WTC11 (cell line): Measurements from ENCODE around the gene SMARCA2. TPM values are rescaled to one million over a fixed set of nuclear protein-coding genes. Genes with fewer than 3 reads are reported as not detected.
A peak's percentile ranks its signal among the peaks of the same experiment; 100 is the strongest.

Experiments used
- ATAC-seq: fragments of 200-7000 bp; cut with Tn5 transposase; 2 replicates; pipeline ENCODE4 v1.10.0; 2021; ENCODE audit warnings: mild to moderate bottlenecking, moderate library complexity
- CTCF ChIA-PET: fragments of 300-600 bp; sonication (Branson Sonifier 250); formaldehyde crosslinking; loops from one replicate; lab custom pipeline; 2021; ENCODE audit warnings: antibody characterized with exemption; lab: Charles Lee
- POLR2A ChIA-PET: fragments of 350-600 bp; sonication (Branson Sonifier 250); formaldehyde crosslinking; loops from one replicate; lab custom pipeline; 2021; ENCODE audit warnings: antibody characterized with exemption; lab: Charles Lee
- DNase-seq: peaks from one replicate; pipeline ENCODE4 v3.0.0; 2021; ENCODE audit warnings: low spot score
- H3K27ac Mint-ChIP-seq: 2 replicates; pipeline ENCODE4 v1.8.0; 2021; ENCODE audit warnings: mixed read lengths
- H3K27me3 Mint-ChIP-seq: 2 replicates; pipeline ENCODE4 v1.8.0; 2021; ENCODE audit warnings: low read depth, mild to moderate bottlenecking, moderate library complexity, mixed read lengths
- H3K36me3 Mint-ChIP-seq: 2 replicates; pipeline ENCODE4 v1.8.0; 2021; ENCODE audit warnings: mixed read lengths
- H3K4me1 Mint-ChIP-seq: 2 replicates; pipeline ENCODE4 v1.8.0; 2022; ENCODE audit warnings: mixed read lengths
- H3K4me3 Mint-ChIP-seq: 2 replicates; pipeline ENCODE4 v1.8.0; 2021; ENCODE audit warnings: mild to moderate bottlenecking, moderate library complexity, mixed read lengths
- H3K9me3 Mint-ChIP-seq: 2 replicates; pipeline ENCODE4 v1.8.0; 2021; ENCODE audit warnings: mixed read lengths
- CREM ChIP-seq: sonication (generic); formaldehyde crosslinking; IDR thresholded peaks from 2 replicates; pipeline ENCODE4 v1.8.1; 2022; ENCODE audit warnings: mild to moderate bottlenecking, missing genetic modification reagents, moderate library complexity
- ESRRA ChIP-seq: sonication (generic); formaldehyde crosslinking; IDR thresholded peaks from 2 replicates; pipeline ENCODE4 v1.8.1; 2022; ENCODE audit warnings: mild to moderate bottlenecking, missing genetic modification reagents, borderline replicate concordance
- FOXP1 ChIP-seq: sonication (generic); formaldehyde crosslinking; IDR thresholded peaks from 2 replicates; pipeline ENCODE4 v1.8.0; 2022; ENCODE audit warnings: missing genetic modification reagents, mild to moderate bottlenecking, moderate library complexity, borderline replicate concordance
- HMGA2 ChIP-seq: fragments of 250-450 bp; sonication (Bioruptor Pico); IDR thresholded peaks from 2 replicates; pipeline ENCODE4 v1.4.0; 2021; ENCODE audit warnings: mild to moderate bottlenecking, moderate library complexity
- IRF2 ChIP-seq: sonication (generic); formaldehyde crosslinking; IDR thresholded peaks from 2 replicates; pipeline ENCODE4 v1.8.0; 2022; ENCODE audit warnings: low read depth, missing genetic modification reagents, borderline replicate concordance
- JUN ChIP-seq: sonication (generic); formaldehyde crosslinking; IDR thresholded peaks from 2 replicates; pipeline ENCODE4 v1.8.0; 2023; ENCODE audit warnings: mild to moderate bottlenecking, missing genetic modification reagents
- KAT7 ChIP-seq: sonication (generic); formaldehyde crosslinking; IDR thresholded peaks from 2 replicates; pipeline ENCODE4 v1.8.1; 2023; ENCODE audit warnings: missing genetic modification reagents, mild to moderate bottlenecking, borderline replicate concordance
- MXD4 ChIP-seq: fragments of 250-450 bp; sonication (Bioruptor Pico); IDR thresholded peaks from 2 replicates; pipeline ENCODE4 v1.8.0; 2021; ENCODE audit warnings: mild to moderate bottlenecking, moderate library complexity, borderline replicate concordance
- OVOL2 ChIP-seq: fragments of 250-450 bp; sonication (Bioruptor Pico); IDR thresholded peaks from 2 replicates; pipeline ENCODE4 v1.9.0; 2021; ENCODE audit warnings: mild to moderate bottlenecking, borderline replicate concordance
- SMAD3 ChIP-seq: sonication (generic); formaldehyde crosslinking; IDR thresholded peaks from 2 replicates; pipeline ENCODE4 v1.8.0; 2022; ENCODE audit warnings: missing genetic modification reagents, mild to moderate bottlenecking, borderline replicate concordance
- TCF7 ChIP-seq: sonication (generic); formaldehyde crosslinking; IDR thresholded peaks from 2 replicates; pipeline ENCODE4 v1.8.0; 2022; ENCODE audit warnings: mild to moderate bottlenecking, low read depth, missing genetic modification reagents, moderate library complexity
- TEAD4 ChIP-seq: sonication (generic); formaldehyde crosslinking; IDR thresholded peaks from 2 replicates; pipeline ENCODE4 v1.8.0; 2022; ENCODE audit warnings: mild to moderate bottlenecking, missing genetic modification reagents
- ZNF121 ChIP-seq: sonication (generic); formaldehyde crosslinking; IDR thresholded peaks from 2 replicates; pipeline ENCODE4 v1.8.0; 2023; ENCODE audit warnings: missing genetic modification reagents
- ZNF138 ChIP-seq: sonication (generic); formaldehyde crosslinking; conservative IDR thresholded peaks from 2 replicates; pipeline ENCODE4 v1.8.1; 2022; ENCODE audit warnings: mild to moderate bottlenecking, moderate library complexity, missing genetic modification reagents
- ZNF423 ChIP-seq: fragments of 250-450 bp; sonication (Bioruptor Pico); IDR thresholded peaks from 2 replicates; pipeline ENCODE4 v2.1.2; 2022; ENCODE audit warnings: mild to moderate bottlenecking, moderate library complexity
- total RNA-seq: library from RNA; stranded (reverse); gene quantifications from 3 replicates; pipeline ENCODE4 v1.2.3, GENCODE V29; 2021
- TF ChIP-seq, protein P1 (sequence below): sonication (generic); formaldehyde crosslinking; IDR thresholded peaks from 2 replicates; pipeline ENCODE4 v1.8.0; 2022; ENCODE audit warnings: mild to moderate bottlenecking, missing genetic modification reagents
- TF ChIP-seq, protein P2 (sequence below): fragments of 250-450 bp; sonication (Bioruptor Pico); IDR thresholded peaks from 2 replicates; pipeline ENCODE4 v1.9.0; 2021; ENCODE audit warnings: moderate library complexity, mild to moderate bottlenecking, inconsistent platforms, borderline replicate concordance
- TF ChIP-seq, protein P3 (sequence below): sonication (generic); formaldehyde crosslinking; IDR thresholded peaks from 2 replicates; pipeline ENCODE4 v1.8.1; 2022; ENCODE audit warnings: low read depth, missing genetic modification reagents, borderline replicate concordance
- TF ChIP-seq, protein P4 (sequence below): sonication (generic); formaldehyde crosslinking; IDR thresholded peaks from 2 replicates; pipeline ENCODE4 v1.8.0; 2023; ENCODE audit warnings: mild to moderate bottlenecking, missing genetic modification reagents
- TF ChIP-seq, protein P5 (sequence below): fragments of 250-450 bp; sonication (Bioruptor Pico); conservative IDR thresholded peaks from 2 replicates; pipeline ENCODE4 v1.9.0; 2021; ENCODE audit warnings: mild to moderate bottlenecking
- TF ChIP-seq, protein P6 (sequence below): sonication (generic); formaldehyde crosslinking; IDR thresholded peaks from 2 replicates; pipeline ENCODE4 v1.8.0; 2023; ENCODE audit warnings: missing genetic modification reagents
- TF ChIP-seq, protein P7 (sequence below): sonication (generic); formaldehyde crosslinking; IDR thresholded peaks from 2 replicates; pipeline ENCODE4 v1.8.1; 2022; ENCODE audit warnings: mild to moderate bottlenecking, missing genetic modification reagents, moderate library complexity, borderline replicate concordance

SMARCA2 gene
- total RNA-seq, 1 experiment from 2014 or later: 20.3 TPM

DNA sequence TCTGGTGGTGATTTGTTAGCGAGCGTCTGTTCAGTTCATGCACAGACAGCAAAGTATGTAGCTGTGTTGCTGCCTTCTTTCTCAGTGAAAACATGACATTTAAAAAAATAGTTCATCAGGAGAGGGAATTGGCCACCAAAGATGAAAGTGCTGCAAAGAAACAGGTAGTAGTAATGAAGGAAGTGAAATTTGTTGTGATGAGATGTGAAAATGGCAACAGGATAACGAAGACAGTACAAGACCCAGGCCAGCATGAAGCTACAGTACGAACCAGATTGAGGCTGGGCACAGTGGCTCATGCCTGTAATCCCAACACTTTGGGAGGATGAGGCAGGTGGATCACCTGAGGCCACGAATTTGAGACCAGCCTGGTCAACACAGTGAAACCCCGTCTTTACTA, 136.0 kb downstream of the SMARCA2 start:
- POLR2A ChIA-PET: no interaction called here
- H3K27ac Mint-ChIP-seq: no peak overlapping the region; the same call in 1 of the 2 replicates
- peaks cover 7% of the 10 kb centered on the region for H3K36me3 Mint-ChIP-seq
- DNase-seq (no peak), ATAC-seq (no peak)
- CTCF ChIA-PET: no interaction called here
- no peaks in the 10 kb centered on the region for H3K27me3 Mint-ChIP-seq
- peaks cover 13% of the 10 kb centered on the region for H3K4me1 Mint-ChIP-seq
- no peak overlapping the region for H3K4me3 Mint-ChIP-seq
- peaks cover 22% of the 10 kb centered on the region for H3K9me3 Mint-ChIP-seq
- TF ChIP-seq HMGA2 (CRISPR knock-in tag): no peak
- no peak for TF ChIP-seq TEAD4 (CRISPR knock-in tag)
- TF ChIP-seq, protein P1, sequence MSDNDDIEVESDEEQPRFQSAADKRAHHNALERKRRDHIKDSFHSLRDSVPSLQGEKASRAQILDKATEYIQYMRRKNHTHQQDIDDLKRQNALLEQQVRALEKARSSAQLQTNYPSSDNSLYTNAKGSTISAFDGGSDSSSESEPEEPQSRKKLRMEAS: no peak
- TF ChIP-seq ZNF121 (CRISPR knock-in tag): no peak
- TF ChIP-seq MXD4: no peak
- no peak for TF ChIP-seq TCF7
- no peak for TF ChIP-seq OVOL2 (CRISPR knock-in tag)
- no peak for TF ChIP-seq SMAD3
- TF ChIP-seq, protein P2, sequence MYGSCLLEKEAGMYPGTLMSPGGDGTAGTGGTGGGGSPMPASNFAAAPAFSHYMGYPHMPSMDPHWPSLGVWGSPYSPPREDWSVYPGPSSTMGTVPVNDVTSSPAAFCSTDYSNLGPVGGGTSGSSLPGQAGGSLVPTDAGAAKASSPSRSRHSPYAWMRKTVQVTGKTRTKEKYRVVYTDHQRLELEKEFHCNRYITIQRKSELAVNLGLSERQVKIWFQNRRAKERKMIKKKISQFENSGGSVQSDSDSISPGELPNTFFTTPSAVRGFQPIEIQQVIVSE (CRISPR knock-in tag): no peak
- TF ChIP-seq KAT7 (CRISPR knock-in tag): no peak
- no peak for TF ChIP-seq CREM (CRISPR knock-in tag)

DNA sequence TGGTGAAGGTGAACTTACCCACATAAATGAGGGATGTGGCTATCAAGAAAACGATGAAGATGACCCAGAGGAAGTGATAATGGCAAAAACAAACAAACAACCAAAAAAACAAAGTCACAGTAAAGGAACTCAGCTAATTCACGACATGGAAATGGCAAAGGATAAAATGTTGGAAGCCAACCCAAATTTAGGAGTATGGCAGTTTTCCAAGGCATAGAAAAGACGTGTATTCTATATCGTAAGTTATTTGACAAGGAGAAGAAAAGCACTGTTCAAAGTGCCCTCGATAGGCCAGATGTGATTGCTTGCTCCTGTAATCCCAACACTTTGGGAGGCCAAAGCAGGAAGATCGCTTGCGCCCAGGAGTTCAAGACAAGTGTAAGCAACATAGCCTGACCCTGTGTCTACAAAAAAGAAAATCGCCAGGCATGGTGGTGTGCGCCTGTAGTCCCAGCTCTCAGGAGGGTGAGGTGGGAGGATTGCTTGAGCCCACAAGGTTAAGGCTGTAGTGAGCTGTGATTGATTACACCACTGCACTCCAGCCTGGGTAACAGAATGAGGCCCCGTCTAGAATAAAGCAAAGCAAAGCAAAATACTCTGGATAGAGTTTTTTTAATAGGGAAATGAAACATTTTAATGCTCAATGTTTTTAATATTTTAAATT, 138.0 kb downstream of the SMARCA2 start:
- no peak for ATAC-seq
- Mint-ChIP-seq H3K36me3 (peaks cover 7% of the 10 kb centered on the region), H3K9me3 (peaks cover 22% of the 10 kb centered on the region), H3K4me1 (peaks cover 22% of the 10 kb centered on the region), H3K27me3 (no peaks in the 10 kb centered on the region), H3K4me3 (no peak overlapping the region), H3K27ac (peak overlapping the region; percentile 39)
- CTCF ChIA-PET: no interaction called here
- POLR2A ChIA-PET: no interaction called here
- TF ChIP-seq CREM (CRISPR knock-in tag): no peak
- TF ChIP-seq, protein P3, sequence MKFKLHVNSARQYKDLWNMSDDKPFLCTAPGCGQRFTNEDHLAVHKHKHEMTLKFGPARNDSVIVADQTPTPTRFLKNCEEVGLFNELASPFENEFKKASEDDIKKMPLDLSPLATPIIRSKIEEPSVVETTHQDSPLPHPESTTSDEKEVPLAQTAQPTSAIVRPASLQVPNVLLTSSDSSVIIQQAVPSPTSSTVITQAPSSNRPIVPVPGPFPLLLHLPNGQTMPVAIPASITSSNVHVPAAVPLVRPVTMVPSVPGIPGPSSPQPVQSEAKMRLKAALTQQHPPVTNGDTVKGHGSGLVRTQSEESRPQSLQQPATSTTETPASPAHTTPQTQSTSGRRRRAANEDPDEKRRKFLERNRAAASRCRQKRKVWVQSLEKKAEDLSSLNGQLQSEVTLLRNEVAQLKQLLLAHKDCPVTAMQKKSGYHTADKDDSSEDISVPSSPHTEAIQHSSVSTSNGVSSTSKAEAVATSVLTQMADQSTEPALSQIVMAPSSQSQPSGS (CRISPR knock-in tag): no peak
- no peak for TF ChIP-seq ZNF423
- TF ChIP-seq FOXP1 (CRISPR knock-in tag): no peak
- TF ChIP-seq OVOL2 (CRISPR knock-in tag): no peak
- no peak for DNase-seq

DNA sequence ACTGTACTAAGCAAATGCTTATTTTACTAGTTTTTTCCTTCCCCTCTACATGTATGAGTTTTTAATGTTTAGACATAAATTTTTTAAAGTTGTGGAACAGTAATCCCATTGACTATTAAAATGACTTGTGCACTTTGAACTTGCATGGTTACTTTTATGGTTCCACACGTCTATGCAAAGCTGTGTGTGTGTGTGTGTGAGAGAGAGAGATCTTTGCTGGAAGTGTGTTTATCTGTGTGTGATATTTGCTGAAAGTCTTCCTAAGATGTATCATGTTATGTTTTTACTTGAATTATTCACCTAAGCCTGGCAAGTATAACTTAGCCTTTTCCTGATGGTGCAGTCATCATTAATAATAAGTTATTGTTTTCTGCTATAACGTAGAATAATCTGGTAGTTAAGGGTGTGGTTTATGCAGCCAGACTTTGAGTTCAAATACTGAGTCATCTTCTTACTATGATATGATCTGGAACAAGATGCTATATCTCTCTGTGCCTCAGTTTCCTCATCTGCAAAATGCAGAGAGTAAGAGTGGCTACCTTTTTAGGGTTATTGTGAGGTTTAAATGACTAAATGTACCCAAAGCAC, 138.6 kb downstream of the SMARCA2 start:
- DNase-seq: no peak
- ATAC-seq: no peak
- no peak overlapping the region for H3K4me3 Mint-ChIP-seq
- no peak overlapping the region for H3K27ac Mint-ChIP-seq
- ChIA-PET POLR2A (no interaction called here), CTCF (no interaction called here)
- no peaks in the 10 kb centered on the region for H3K27me3 Mint-ChIP-seq
- H3K36me3 Mint-ChIP-seq: peaks cover 6% of the 10 kb centered on the region
- H3K9me3 Mint-ChIP-seq: peaks cover 21% of the 10 kb centered on the region
- peaks cover 28% of the 10 kb centered on the region for H3K4me1 Mint-ChIP-seq
- TF ChIP-seq FOXP1 (CRISPR knock-in tag): no peak
- TF ChIP-seq SMAD3: no peak
- TF ChIP-seq, protein P4, sequence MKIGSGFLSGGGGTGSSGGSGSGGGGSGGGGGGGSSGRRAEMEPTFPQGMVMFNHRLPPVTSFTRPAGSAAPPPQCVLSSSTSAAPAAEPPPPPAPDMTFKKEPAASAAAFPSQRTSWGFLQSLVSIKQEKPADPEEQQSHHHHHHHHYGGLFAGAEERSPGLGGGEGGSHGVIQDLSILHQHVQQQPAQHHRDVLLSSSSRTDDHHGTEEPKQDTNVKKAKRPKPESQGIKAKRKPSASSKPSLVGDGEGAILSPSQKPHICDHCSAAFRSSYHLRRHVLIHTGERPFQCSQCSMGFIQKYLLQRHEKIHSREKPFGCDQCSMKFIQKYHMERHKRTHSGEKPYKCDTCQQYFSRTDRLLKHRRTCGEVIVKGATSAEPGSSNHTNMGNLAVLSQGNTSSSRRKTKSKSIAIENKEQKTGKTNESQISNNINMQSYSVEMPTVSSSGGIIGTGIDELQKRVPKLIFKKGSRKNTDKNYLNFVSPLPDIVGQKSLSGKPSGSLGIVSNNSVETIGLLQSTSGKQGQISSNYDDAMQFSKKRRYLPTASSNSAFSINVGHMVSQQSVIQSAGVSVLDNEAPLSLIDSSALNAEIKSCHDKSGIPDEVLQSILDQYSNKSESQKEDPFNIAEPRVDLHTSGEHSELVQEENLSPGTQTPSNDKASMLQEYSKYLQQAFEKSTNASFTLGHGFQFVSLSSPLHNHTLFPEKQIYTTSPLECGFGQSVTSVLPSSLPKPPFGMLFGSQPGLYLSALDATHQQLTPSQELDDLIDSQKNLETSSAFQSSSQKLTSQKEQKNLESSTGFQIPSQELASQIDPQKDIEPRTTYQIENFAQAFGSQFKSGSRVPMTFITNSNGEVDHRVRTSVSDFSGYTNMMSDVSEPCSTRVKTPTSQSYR (CRISPR knock-in tag): no peak
- no peak for TF ChIP-seq ESRRA
- TF ChIP-seq, protein P5, sequence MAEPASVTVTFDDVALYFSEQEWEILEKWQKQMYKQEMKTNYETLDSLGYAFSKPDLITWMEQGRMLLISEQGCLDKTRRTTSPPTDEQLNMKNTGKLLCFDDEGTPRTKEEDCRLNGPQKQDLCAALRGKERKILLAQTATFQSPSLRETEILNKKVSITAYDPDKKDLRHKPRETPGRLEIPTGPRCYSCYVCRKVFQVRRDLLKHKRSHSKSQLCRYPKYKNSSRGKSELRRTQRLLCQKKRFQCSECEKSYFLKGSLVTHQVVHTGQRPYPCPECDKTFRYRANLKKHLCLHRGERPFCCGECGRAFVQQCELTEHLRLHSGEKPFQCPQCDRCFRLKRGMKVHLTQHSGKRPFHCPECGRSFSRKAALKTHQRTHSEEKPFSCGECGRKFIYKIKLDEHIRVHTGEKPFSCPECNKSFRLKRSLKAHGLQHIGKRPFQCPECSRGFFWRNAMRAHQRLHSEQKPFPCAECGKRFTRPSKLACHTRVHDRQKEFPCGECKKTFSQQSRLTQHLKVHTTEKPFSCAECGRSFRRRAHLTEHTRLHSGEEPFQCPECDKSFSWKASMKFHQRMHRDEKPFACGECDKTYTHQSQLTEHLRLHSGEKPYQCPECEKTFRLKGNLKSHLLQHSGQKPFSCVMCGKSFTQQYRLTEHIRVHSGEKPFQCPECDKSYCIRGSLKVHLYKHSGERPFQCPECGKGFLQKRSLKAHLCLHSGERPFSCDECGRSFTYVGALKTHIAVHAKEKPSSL: no peak
- TF ChIP-seq JUN (CRISPR knock-in tag): no peak
- TF ChIP-seq, protein P6, sequence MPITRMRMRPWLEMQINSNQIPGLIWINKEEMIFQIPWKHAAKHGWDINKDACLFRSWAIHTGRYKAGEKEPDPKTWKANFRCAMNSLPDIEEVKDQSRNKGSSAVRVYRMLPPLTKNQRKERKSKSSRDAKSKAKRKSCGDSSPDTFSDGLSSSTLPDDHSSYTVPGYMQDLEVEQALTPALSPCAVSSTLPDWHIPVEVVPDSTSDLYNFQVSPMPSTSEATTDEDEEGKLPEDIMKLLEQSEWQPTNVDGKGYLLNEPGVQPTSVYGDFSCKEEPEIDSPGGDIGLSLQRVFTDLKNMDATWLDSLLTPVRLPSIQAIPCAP (CRISPR knock-in tag): no peak
- TF ChIP-seq IRF2: no peak
- TF ChIP-seq ZNF138: no peak
- TF ChIP-seq ZNF121 (CRISPR knock-in tag): no peak
- TF ChIP-seq, protein P7, sequence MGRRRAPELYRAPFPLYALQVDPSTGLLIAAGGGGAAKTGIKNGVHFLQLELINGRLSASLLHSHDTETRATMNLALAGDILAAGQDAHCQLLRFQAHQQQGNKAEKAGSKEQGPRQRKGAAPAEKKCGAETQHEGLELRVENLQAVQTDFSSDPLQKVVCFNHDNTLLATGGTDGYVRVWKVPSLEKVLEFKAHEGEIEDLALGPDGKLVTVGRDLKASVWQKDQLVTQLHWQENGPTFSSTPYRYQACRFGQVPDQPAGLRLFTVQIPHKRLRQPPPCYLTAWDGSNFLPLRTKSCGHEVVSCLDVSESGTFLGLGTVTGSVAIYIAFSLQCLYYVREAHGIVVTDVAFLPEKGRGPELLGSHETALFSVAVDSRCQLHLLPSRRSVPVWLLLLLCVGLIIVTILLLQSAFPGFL (CRISPR knock-in tag): no peak
